Endothelial cell of umbilical vein (primary cell): ENCODE results near the gene ATPAF1. TPM values are rescaled to one million over a fixed set of nuclear protein-coding genes. Genes with fewer than 3 reads are reported as not detected.

Source experiments
- BruUV-seq: library from RNA; stranded (reverse); fragments of 400-500 nt; replicated peaks from 2 replicates; lab custom pipeline; 2021; lab: Mats Ljungman, UMichigan
- CTCF ChIA-PET: fragments of 300-600, 350-600 bp; sonication (Branson Sonifier 250); formaldehyde crosslinking; loops from one replicate; lab custom pipeline; 2021; ENCODE audit warnings: antibody characterized with exemption, inconsistent platforms; lab: Charles Lee
- POLR2A ChIA-PET: fragments of 300-600, 350-600 bp; sonication (Branson Sonifier 250); formaldehyde crosslinking; loops from one replicate; lab custom pipeline; 2021; ENCODE audit warnings: antibody characterized with exemption, inconsistent platforms; lab: Charles Lee
- DNase-seq: peaks from one replicate; pipeline ENCODE4 v3.0.0-alpha.2; 2011; ENCODE audit warnings: low read depth, low spot score
- FAIRE-seq: peaks from 2 replicates; lab custom pipeline; 2011; peaks lifted over from hg19 to GRCh38; lab: Jason Lieb, UNC
- H2AFZ ChIP-seq: 2 replicates; pipeline ENCODE4 v1.6.0; 2012; ENCODE audit warnings: low read depth, low read length, control low read depth, inconsistent platforms
- H3K27ac ChIP-seq: 2 replicates; pipeline ENCODE4 v1.5.1; 2011; ENCODE audit warnings: low read depth, mild to moderate bottlenecking, control low read depth, low read length, moderate library complexity; ENCODE audit not compliant: insufficient read depth
- H3K27me3 ChIP-seq, 2 experiments: 2 replicates each; pipeline versions ENCODE4 v1.6.0 to v1.6.1; 2011; ENCODE audit warnings: low read length in 2 of 2, mixed read lengths in 1 of 2; ENCODE audit not compliant: control insufficient read depth in 2 of 2, insufficient read depth in 2 of 2
- H3K36me3 ChIP-seq, 2 experiments: 2 replicates in 1 of 2; 3 replicates in 1 of 2; pipeline ENCODE4 v1.5.1; 2011; ENCODE audit warnings: low read length in 2 of 2, mild to moderate bottlenecking in 1 of 2, moderate library complexity in 1 of 2; ENCODE audit not compliant: control insufficient read depth in 2 of 2, insufficient read depth in 2 of 2; ENCODE audit errors: extremely low read depth in 1 of 2
- H3K4me1 ChIP-seq: 3 replicates; pipeline ENCODE4 v1.5.1; 2011; ENCODE audit warnings: mild to moderate bottlenecking, low read length; ENCODE audit not compliant: control insufficient read depth, insufficient read depth; ENCODE audit errors: extremely low read depth
- H3K4me2 ChIP-seq: 2 replicates; pipeline ENCODE4 v1.6.1; 2011; ENCODE audit warnings: low read length, control low read depth, mixed read lengths; ENCODE audit not compliant: insufficient read depth
- H3K4me3 ChIP-seq, 3 experiments: fragments of 200-600 bp in 1 of 3; sonication (generic), shearing (Covaris generic) in 1 of 3; replicated peaks in 1 of 3; 2 replicates each; pipeline ENCODE4 v1.5.1; 2011 to 2016; ENCODE audit warnings: control low read depth in 3 of 3, low read length in 3 of 3, mild to moderate bottlenecking in 2 of 3, inconsistent platforms in 1 of 3, low read depth in 1 of 3, moderate library complexity in 1 of 3; ENCODE audit not compliant: insufficient read depth in 1 of 3
- H3K79me2 ChIP-seq: 2 replicates; pipeline ENCODE4 v1.6.0; 2012; ENCODE audit warnings: low read length, inconsistent platforms; ENCODE audit not compliant: control insufficient read depth, insufficient read depth
- H3K9ac ChIP-seq: replicated peaks from 2 replicates; pipeline ENCODE3; 2011; ENCODE audit warnings: low read length, control low read depth; ENCODE audit not compliant: insufficient read depth; ENCODE audit errors: extremely low read depth
- H3K9me1 ChIP-seq: replicated peaks from 3 replicates; pipeline ENCODE4 v1.6.0; 2011; ENCODE audit warnings: mild to moderate bottlenecking, low read length; ENCODE audit not compliant: control insufficient read depth, insufficient read depth; ENCODE audit errors: extremely low read depth
- H3K9me3 ChIP-seq: replicated peaks from 2 replicates; pipeline ENCODE4 v1.5.1; 2012; ENCODE audit warnings: low read length, inconsistent platforms; ENCODE audit not compliant: control insufficient read depth, insufficient read depth
- H4K20me1 ChIP-seq: replicated peaks from 2 replicates; pipeline ENCODE3; 2011; ENCODE audit warnings: mild to moderate bottlenecking, low read length; ENCODE audit not compliant: control insufficient read depth, insufficient read depth; ENCODE audit errors: extremely low read depth
- CTCF ChIP-seq, 2 donors: IDR thresholded peaks; 1 replicate in 1 of 2; 2 replicates in 1 of 2; pipeline ENCODE4 v1.5.1; 2011; ENCODE audit warnings: low read length in 2 of 2, mild to moderate bottlenecking in 2 of 2, moderate library complexity in 2 of 2, control low read depth in 1 of 2, inconsistent platforms in 1 of 2, low read depth in 1 of 2; ENCODE audit not compliant: insufficient read depth in 1 of 2; ENCODE audit errors: extremely low read depth in 1 of 2
- EZH2 ChIP-seq: IDR thresholded peaks from 2 replicates; pipeline ENCODE4 v1.6.1; 2012; ENCODE audit warnings: borderline replicate concordance, low read depth, mild to moderate bottlenecking, moderate library complexity, low read length, inconsistent platforms; ENCODE audit not compliant: severe bottlenecking
- FOS ChIP-seq: IDR thresholded peaks from 2 replicates; pipeline ENCODE4 v1.6.1; 2011; ENCODE audit warnings: mild to moderate bottlenecking, low read length, moderate library complexity, borderline replicate concordance; ENCODE audit not compliant: insufficient read depth
- GATA2 ChIP-seq: IDR thresholded peaks from 2 replicates; pipeline ENCODE4 v1.7.0; 2011; ENCODE audit warnings: low read depth, mild to moderate bottlenecking, moderate library complexity, mixed read lengths, low read length; ENCODE audit not compliant: insufficient read length, insufficient read depth
- JUN ChIP-seq: IDR thresholded peaks from 2 replicates; pipeline ENCODE4 v1.6.1; 2011; ENCODE audit warnings: borderline replicate concordance, low read depth; ENCODE audit not compliant: insufficient read length, insufficient read depth
- MAX ChIP-seq: IDR thresholded peaks from 2 replicates; pipeline ENCODE4 v1.6.1; 2011; ENCODE audit not compliant: insufficient read depth, insufficient read length
- MYC ChIP-seq: IDR thresholded peaks from one replicate; pipeline ENCODE4 v1.6.1; 2011; ENCODE audit warnings: mild to moderate bottlenecking, low read depth, low read length
- POLR2A ChIP-seq: IDR thresholded peaks from 2 replicates; pipeline ENCODE4 v1.6.1; 2012; ENCODE audit warnings: low read depth, mild to moderate bottlenecking, control low read depth, low read length
- POLR2AphosphoS5 ChIP-seq: IDR thresholded peaks from 2 replicates; pipeline ENCODE4 v1.6.1; 2012; ENCODE audit warnings: low read depth, mild to moderate bottlenecking, control low read depth, low read length, moderate library complexity; ENCODE audit not compliant: insufficient read depth
- dilution Hi-C: fragments of 300-500 bp; cut with MboI; formaldehyde crosslinking; loops from one replicate; pipeline ENCODE4 v1.15.0; 2019; ENCODE audit warnings: low sequenced_read_pairs; ENCODE audit not compliant: extremely low pct_ligation_motif_present
- intact Hi-C: fragments of 100-400 bp; cut with micrococcal nuclease; formaldehyde crosslinking; loops from one replicate; pipeline ENCODE4 v1.10.0; 2022
- polyA plus RNA-seq, 4 experiments: library from polyadenylated mRNA; depleted of rRNA in 3 of 4; stranded (reverse) in 3 of 4; unstranded in 1 of 4; fragments of >200 nt; gene quantifications; 2 replicates each; pipeline versions ENCODE4 v1.2.1 to v1.2.3, GENCODE V29; 2011 to 2012; ENCODE audit warnings: missing spikeins in 1 of 4
- total RNA-seq: library from RNA; stranded (reverse); gene quantifications from 2 replicates; pipeline ENCODE4 v1.2.3, GENCODE V29; 2021

ATPAF1 gene
- total and polyA plus RNA-seq, 2 donors (not counting 3 experiments of a cell fraction or from before 2014, with no cell fraction given), result 28.3 to 29.6 TPM

GRCh38 chr1:46670134-46670533 is 2.0 kb upstream of the ATPAF1 start:
- H3K9me1 ChIP-seq, result no peaks in the 10 kb centered on the region
- H3K9ac ChIP-seq, result no peak overlapping the region
- intact Hi-C loops (no loop called here), dilution Hi-C loops (no loop called here)
- no peak overlapping the region for H3K4me3 ChIP-seq
- no peak overlapping the region for H3K4me2 ChIP-seq
- no peaks in the 10 kb centered on the region for H3K9me3 ChIP-seq
- no peak overlapping the region for H3K27ac ChIP-seq
- H2AFZ ChIP-seq, result no peak overlapping the region
- ChIA-PET POLR2A (no interaction called here), CTCF (no interaction called here)
- no peak for DNase-seq
- H3K27me3 ChIP-seq, result no peaks in the 10 kb centered on the region
- H4K20me1 ChIP-seq, result no peaks in the 10 kb centered on the region
- peaks cover 9% of the 10 kb centered on the region for H3K79me2 ChIP-seq
- no peak for FAIRE-seq
- H3K4me1 ChIP-seq, result peaks cover 12% of the 10 kb centered on the region
- no TSS peak for BruUV-seq
- TF ChIP-seq POLR2AphosphoS5 (no peak), POLR2A (no peak), MYC (no peak), EZH2 (no peak), CTCF (IDR thresholded peaks at IDR 0.05; ENCODE audit: extremely low read depth in 1 of 2, insufficient read depth in 1 of 2, low read depth in 1 of 2, low read length in 2 of 2) (no peak), FOS (no peak), JUN (no peak), MAX (no peak), GATA2 (no peak)
- H3K36me3 ChIP-seq, result peaks cover 0 to 2% of the 10 kb centered on the region in 2 experiments
